GM23338 (cell line): ENCODE data around the gene L3MBTL2.

Experiments used
- CREB1 ChIP-seq: fragments of 250-450 bp; sonication (Bioruptor Pico); IDR thresholded peaks from 2 replicates; pipeline ENCODE4 v1.5.0; 2020; ENCODE audit warnings: low read depth, mild to moderate bottlenecking, moderate library complexity
- CTCF ChIP-seq, 2 experiments: fragments of 200-600 bp in 1 of 2; sonication (generic) in 1 of 2; conservative IDR thresholded peaks; 2 replicates each; pipeline versions ENCODE4 v1.5.1 to v1.6.1; 2016 to 2017; ENCODE audit warnings: antibody characterized with exemption in 2 of 2, low read depth in 2 of 2, mild to moderate bottlenecking in 2 of 2, moderate library complexity in 1 of 2
- EZH2 ChIP-seq: fragments of 200-600 bp; sonication (generic); IDR thresholded peaks from one replicate; pipeline ENCODE4 v1.8.0; 2017; ENCODE audit warnings: antibody characterized with exemption, mild to moderate bottlenecking, low read depth; ENCODE audit not compliant: unreplicated experiment
- EZH2phosphoT487 ChIP-seq: fragments of 200-600 bp; sonication (generic); IDR thresholded peaks from one replicate; pipeline ENCODE4 v1.8.1; 2018; ENCODE audit warnings: antibody characterized with exemption; ENCODE audit not compliant: unreplicated experiment
- POLR2AphosphoS5 ChIP-seq: IDR thresholded peaks from 2 replicates; pipeline ENCODE4 v1.6.1; 2016; ENCODE audit warnings: antibody characterized with exemption, low read depth
- STAT1 ChIP-seq: IDR thresholded peaks from one replicate; pipeline ENCODE4 v1.6.1; 2016; ENCODE audit warnings: antibody characterized with exemption; ENCODE audit not compliant: unreplicated experiment
- TF ChIP-seq, protein P1 (sequence below): IDR thresholded peaks from one replicate; pipeline ENCODE4 v1.6.1; 2018; ENCODE audit warnings: antibody characterized with exemption; ENCODE audit not compliant: unreplicated experiment

- no peak for TF ChIP-seq CTCF (conservative IDR thresholded peaks at IDR 0.05; ENCODE audit: low read depth in 2 of 2)
- no peak for TF ChIP-seq EZH2
- TF ChIP-seq, protein P1, sequence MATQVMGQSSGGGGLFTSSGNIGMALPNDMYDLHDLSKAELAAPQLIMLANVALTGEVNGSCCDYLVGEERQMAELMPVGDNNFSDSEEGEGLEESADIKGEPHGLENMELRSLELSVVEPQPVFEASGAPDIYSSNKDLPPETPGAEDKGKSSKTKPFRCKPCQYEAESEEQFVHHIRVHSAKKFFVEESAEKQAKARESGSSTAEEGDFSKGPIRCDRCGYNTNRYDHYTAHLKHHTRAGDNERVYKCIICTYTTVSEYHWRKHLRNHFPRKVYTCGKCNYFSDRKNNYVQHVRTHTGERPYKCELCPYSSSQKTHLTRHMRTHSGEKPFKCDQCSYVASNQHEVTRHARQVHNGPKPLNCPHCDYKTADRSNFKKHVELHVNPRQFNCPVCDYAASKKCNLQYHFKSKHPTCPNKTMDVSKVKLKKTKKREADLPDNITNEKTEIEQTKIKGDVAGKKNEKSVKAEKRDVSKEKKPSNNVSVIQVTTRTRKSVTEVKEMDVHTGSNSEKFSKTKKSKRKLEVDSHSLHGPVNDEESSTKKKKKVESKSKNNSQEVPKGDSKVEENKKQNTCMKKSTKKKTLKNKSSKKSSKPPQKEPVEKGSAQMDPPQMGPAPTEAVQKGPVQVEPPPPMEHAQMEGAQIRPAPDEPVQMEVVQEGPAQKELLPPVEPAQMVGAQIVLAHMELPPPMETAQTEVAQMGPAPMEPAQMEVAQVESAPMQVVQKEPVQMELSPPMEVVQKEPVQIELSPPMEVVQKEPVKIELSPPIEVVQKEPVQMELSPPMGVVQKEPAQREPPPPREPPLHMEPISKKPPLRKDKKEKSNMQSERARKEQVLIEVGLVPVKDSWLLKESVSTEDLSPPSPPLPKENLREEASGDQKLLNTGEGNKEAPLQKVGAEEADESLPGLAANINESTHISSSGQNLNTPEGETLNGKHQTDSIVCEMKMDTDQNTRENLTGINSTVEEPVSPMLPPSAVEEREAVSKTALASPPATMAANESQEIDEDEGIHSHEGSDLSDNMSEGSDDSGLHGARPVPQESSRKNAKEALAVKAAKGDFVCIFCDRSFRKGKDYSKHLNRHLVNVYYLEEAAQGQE: no peak
- TF ChIP-seq EZH2phosphoT487: no peak
- no peak for TF ChIP-seq POLR2AphosphoS5
- TF ChIP-seq CREB1 (CRISPR knock-in tag): no peak
- TF ChIP-seq STAT1: no peak
Observed at GRCh38 chr22:41273128-41273527, 68.0 kb downstream of the L3MBTL2 start.
